ENCODE measurements around the gene IGDCC3.

IGDCC3 gene

GRCh38 chr15:65338823-65339222, 39.0 kb downstream of the IGDCC3 start:
- no peak for DNase-seq

- no peak for DNase-seq
These were observed 39.4 kb downstream of the IGDCC3 start for GRCh38 chr15:65338366-65338765.

GRCh38 chr15:65337436-65338070, 40.2 kb downstream of the IGDCC3 start:
- no peak for DNase-seq

- no peak for DNase-seq
These were observed 41.0 kb downstream of the IGDCC3 start for GRCh38 chr15:65336493-65337435.

- DNase-seq, result no peak
These were observed 42.3 kb downstream of the IGDCC3 start for GRCh38 chr15:65335278-65336055.

- DNase-seq, result no peak
These were observed 43.1 kb downstream of the IGDCC3 start for GRCh38 chr15:65334586-65335231.

- no peak for DNase-seq
These were observed 43.9 kb downstream of the IGDCC3 start for GRCh38 chr15:65333856-65334255.

GRCh38 chr15:65333148-65333820, 44.5 kb downstream of the IGDCC3 start:
- DNase-seq, result no peak

- DNase-seq, result no peak
These were observed 45.2 kb downstream of the IGDCC3 start for GRCh38 chr15:65332391-65333147.

GRCh38 chr15:65331811-65332210, 46.0 kb downstream of the IGDCC3 start:
- DNase-seq, result no peak

GRCh38 chr15:65330934-65331645, 46.7 kb downstream of the IGDCC3 start:
- DNase-seq, result no peak

GRCh38 chr15:65329984-65330735, 47.6 kb downstream of the IGDCC3 start:
- DNase-seq, result no peak

GRCh38 chr15:65329288-65329983, 48.4 kb downstream of the IGDCC3 start:
- DNase-seq, result no peak

GRCh38 chr15:65328506-65329287, 49.1 kb downstream of the IGDCC3 start:
- no peak for DNase-seq

GRCh38 chr15:65327651-65328393, 50.0 kb downstream of the IGDCC3 start:
- no peak for DNase-seq

GRCh38 chr15:65326818-65327217, 51.0 kb downstream of the IGDCC3 start:
- DNase-seq, result no peak

- DNase-seq, result no peak
These were observed 51.7 kb downstream of the IGDCC3 start for GRCh38 chr15:65326117-65326526.

GRCh38 chr15:65323071-65323511, 54.7 kb downstream of the IGDCC3 start:
- DNase-seq, result no peak

Data from central memory CD4-positive, alpha-beta T cell (primary cell).